C1 segment of cervical spinal cord (tissue), 14 donors: ENCODE results near the gene RNFT2.

Experiments used
- DNase-seq, 14 donors: peaks; one replicate each; lab custom pipeline; 2025; lab: John Stamatoyannopoulos, UW

Gene RNFT2

DNA sequence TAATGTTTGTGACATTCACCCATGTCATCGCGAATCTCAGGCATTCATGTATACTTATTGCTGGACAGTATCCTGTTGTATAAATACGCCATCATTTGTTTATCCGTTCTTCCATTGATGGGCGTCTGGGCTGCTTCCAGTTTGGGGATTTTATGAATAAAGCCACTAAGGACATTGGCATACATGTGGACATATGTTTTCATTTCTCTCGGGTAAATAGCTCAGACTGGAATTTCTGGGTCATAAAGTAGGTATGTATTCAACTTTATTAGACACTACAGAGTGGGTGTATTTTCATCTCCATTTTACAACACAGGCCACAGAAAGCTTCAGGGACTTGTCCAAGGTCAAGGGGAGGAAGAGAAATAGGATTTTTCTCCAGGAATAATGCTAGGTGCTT is 94.2 kb downstream of the RNFT2 start:
- DNase-seq, result no peak

DNA sequence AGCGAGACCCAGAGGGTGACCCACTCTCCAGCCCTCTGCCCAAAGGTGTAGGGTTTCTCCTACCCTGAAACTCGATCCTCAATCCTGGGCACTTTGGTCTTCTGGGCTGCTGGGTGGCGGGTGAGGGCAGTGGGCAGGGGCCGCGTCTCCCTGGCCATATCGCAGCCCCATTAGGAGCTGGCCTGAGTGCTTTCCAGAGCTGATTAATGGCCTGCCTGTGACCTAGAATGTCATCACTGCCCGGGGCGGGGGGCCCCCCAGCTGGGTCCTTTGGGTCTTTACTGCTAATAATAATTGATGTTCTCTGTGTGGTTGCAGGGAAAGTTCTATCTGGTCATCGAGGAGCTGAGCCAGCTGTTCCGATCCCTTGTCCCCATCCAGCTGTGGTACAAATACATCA is 95.4 kb downstream of the RNFT2 start:
- DNase-seq, result no peak

DNA sequence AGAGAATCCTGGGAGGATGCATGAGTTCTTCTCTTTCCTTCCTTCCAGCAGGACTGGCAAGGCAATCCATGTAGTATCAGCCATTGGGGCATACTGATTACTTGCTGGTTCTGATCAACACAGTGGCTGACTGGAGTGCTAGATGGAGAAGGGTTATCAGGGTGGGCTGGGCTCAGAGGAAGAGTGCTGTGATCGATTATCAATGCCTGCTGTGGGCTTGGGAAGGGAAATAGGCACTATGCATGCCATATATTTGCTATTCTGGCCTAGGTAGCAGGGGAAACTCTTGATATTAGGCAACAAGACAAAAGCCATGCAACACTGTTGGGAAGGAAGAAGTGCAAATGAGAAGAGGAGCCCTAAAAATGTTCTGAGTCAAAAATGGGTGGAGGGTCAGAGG is 97.4 kb downstream of the RNFT2 start:
- no peak for DNase-seq

DNA sequence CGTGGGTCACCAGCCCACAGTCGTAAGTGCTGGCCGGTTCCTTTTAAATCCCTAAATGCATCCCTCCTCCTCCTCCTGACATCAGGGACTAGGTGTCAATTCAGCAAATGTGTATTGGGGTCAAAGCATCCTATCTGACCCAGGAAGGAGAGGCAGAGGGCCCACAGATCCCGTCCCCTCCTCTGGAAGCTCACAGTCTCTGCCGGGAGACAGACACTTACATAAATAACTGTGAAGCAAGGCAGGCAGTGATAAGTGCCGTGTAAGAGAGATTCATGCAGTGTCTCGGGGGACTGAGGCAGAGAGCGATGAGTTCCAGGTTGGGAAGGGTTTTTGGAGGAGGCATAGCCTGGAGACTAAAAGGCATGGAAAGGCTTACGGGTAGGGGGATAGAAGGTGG is 99.0 kb downstream of the RNFT2 start:
- DNase-seq, result no peak

DNA sequence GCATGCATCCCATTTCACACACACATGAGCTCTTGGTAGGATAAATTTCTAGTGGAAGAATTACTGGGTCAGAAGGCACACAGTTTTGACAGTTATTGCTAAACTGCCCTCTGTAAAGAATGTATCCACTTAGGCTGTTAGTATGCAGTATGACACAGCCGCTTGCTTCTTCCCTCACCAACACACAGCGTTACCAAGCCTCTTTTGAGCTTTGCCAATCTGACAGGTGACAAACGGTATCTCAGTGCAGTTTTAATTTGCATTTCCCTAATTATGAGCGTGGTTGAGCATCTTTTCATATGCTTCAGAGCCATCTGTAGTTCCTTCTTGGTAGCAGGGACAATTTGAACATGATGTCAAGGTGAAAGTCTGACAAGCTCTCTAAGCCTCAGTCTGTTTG is 100.2 kb downstream of the RNFT2 start:
- no peak for DNase-seq

DNA sequence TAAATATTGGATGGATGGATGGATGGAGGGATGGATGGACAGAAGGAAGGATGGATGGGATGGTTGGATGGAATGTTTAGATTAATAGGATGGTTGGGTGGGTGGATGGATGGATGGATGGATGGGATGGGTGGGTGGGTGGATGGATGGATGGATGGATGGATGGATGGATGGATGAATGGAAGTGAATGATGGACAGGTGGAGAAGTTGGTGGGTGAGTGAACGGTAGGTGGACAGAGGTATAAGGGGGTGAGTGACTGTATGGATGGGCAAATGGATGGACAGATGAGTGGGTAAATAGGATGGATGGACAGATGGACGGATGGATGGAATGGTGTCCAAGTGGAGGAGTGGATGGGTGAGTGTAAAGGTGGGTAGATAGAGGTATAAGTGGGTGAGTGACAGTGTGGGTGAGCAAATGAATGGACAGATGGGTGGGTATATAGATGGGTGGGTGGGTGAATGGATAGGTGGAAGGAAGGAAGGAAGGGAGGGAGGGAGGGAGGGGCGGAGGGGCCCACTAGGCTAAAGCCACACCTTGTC is 101.2 kb downstream of the RNFT2 start:
- no peak for DNase-seq

DNA sequence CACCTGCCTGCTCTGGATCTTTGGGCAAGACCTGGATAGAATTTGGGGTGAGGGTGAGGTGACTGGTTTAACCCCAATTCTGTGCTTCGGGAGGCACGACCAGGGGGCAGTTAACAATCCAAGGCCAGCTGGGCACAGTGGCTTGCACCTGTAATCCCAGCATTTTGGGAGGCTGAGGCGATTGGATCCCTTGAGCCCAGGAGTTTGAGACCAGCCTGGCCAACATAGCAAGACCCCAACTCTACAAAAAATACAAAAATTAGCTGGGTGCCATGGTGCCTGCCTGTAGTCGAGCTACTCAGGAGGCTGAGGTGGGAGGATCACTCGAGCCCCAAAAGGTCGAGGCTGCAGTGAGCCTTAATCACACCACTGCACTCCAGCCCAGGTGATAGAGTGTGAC is 105.0 kb downstream of the RNFT2 start:
- no peak for DNase-seq

DNA sequence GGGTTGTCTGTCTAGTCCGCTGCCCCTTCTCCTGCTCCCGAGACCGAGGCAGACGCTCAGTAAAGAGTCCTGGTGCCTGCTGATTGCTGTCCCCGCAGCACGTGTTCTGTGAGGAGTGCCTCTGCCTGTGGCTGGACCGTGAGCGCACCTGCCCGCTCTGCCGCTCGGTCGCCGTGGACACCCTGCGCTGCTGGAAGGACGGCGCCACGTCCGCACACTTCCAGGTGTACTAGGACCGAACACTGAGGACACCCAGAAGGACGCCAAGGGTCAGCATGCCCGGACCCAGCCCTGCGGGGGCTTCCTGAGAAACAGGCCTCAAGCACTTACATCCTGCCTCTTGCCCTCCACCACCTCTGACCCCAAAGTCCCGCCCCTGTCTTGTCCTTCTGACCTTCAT is 111.1 kb downstream of the RNFT2 start:
- DNase-seq, result no peak

DNA sequence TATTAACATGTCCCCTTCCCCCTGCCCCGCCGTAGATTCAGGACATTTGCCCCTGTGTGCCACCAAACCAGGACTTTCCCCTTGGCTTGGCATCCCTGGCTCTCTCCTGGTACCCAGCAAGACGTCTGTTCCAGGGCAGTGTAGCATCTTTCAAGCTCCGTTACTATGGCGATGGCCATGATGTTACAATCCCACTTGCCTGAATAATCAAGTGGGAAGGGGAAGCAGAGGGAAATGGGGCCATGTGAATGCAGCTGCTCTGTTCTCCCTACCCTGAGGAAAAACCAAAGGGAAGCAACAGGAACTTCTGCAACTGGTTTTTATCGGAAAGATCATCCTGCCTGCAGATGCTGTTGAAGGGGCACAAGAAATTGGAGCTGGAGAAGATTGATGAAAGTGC is 114.2 kb downstream of the RNFT2 start:
- DNase-seq, result no peak

DNA sequence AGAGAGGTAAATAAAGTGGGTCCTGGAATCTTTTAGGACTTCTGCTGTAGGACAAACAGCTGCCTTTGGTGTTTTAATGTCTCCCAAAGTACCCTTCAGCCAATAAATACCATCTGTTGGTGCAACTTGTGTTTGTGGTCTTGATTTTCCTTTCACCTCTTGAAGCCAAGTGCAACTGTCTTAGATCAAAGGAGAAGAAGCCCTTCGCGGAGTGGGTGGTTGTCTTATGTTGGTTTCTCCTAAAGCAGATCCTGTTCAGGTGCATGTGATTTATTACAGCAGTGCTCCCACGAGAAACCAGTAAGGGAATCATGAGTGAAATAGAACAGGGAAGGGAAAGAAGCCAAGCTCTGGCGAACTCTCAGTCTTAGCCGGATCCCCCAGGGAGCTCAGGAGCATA is 115.4 kb downstream of the RNFT2 start:
- DNase-seq, result no peak

DNA sequence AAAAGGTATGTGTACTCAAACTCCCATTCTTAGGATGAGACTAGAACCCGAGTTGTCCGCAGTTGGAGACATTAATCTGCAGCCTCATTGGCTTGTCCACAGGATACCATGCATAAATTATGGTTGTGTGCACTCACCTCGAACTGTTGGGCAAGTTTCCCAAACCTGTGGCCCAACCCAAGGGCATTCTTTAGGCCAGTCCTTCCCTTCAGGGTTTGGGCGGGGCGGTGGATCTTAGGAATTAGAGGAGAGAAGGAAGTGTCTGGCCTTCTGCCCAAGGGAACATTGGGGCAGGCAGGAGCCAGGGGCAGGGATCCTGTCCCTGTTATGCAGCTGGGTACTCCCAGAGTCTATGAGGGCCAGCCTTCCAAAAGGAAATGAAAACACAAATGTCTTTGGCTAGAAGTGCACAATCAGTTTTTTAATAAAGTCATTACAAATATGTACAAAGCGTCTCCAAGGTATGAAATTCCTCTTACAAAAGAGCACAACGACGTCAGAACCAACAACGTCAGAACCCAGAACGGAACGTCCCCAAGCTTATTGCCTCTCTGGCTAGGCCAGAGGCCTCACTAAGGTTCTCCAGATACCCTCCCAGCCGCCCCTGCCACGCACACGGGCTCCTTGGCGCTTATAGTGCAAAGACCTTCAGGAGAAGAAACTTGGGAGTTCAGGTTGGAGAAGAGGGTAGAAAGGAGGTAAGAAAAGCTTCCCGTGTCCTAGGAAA is 117.8 kb downstream of the RNFT2 start:
- DNase-seq, result no peak

DNA sequence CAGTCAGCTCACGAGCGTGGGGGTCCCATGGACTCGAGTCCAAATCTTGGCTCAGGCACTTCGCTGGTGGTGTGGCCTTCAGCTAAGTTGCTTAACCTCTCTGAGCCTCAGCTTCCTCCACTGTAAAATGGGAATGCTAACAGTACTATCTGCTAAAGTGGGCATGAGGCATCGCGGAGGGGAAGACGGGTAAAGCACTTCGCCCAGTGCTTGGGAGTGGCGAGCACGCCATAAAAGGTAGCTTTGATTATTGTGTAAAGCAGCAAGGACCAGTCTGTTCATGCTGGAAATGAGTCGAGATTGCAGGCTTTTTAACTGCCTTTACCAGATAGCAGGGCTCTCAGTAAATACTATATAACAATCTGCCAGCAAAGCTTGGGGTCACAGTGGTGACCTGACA is 118.6 kb downstream of the RNFT2 start:
- no peak for DNase-seq

DNA sequence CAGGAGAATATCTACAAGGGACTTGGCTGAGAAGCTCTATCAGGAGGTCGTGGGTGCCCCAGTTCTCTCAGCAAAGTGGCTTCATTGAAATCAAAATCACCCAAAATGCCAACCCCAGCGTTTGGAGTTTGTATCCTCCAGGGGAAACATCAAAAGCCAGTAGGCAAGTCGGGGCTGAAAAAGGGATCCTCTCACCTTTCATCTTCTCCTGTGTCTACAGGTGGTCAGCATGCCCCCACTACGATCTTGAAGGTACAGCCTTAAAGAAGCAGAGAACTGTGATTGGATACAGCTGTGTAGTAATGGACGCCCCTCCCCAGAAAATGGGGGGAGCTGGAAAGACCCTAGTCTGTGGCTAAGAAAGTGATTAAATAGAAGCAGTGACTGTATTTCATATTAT is 121.0 kb downstream of the RNFT2 start:
- no peak for DNase-seq

DNA sequence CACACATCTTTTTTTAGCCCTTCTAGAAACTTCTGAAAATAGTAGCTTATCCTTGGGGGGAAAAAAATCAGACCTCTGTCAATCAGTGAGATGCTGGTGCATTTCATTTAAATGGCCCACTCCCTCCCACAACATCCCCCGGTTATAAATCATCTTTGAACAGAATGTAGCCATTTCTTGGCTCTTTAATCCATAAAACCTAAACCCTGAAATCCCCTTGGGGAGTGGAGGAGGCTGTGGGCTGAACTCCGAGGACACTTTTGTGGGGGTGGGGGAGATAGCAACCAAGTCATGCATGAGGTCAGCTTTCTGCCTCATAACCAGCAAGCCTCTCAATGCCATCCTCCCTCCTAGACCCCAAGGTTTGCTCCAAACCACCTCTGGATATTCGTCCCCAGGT is 122.1 kb downstream of the RNFT2 start:
- DNase-seq, result no peak

DNA sequence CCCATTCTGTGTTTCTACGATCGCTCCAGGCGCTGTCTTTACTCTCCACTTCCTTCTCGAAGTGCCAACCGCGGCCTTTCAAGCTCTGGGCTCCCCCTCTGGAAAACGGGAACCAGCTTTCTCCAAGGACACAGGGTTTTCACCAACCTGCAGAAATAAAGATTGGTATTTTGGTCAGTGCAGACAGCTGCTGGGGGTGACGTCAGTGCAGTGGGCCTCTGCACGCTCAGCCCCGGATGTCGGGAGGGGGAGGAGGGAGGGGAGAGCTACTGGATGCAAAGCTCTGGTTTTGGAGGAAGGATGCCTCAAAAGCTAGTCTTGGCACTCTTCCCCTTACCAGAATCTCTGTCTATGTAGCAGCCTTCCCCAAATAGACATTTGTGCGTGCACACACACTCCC is 123.2 kb downstream of the RNFT2 start:
- DNase-seq, result peak in 10 of 14 donors; percentile 16 to 67 (median 42)

DNA sequence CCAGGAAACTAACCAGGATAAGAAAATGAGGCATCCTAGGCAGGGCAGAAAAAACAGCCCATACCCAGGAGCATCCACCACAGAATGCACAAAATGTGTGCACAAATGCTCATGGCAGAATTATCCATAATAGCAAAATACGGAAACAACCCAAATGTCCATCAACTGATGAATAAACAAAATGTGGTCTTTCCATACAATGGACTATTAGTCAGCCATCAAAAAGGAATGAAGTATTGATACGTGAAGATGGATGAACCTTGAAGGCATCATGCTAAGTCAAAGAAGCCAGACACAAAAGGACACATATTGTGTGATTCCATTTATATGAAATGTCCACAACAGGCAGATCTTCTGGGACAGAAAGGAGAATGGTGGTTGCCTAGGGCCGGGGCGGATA is 124.1 kb downstream of the RNFT2 start:
- no peak for DNase-seq

DNA sequence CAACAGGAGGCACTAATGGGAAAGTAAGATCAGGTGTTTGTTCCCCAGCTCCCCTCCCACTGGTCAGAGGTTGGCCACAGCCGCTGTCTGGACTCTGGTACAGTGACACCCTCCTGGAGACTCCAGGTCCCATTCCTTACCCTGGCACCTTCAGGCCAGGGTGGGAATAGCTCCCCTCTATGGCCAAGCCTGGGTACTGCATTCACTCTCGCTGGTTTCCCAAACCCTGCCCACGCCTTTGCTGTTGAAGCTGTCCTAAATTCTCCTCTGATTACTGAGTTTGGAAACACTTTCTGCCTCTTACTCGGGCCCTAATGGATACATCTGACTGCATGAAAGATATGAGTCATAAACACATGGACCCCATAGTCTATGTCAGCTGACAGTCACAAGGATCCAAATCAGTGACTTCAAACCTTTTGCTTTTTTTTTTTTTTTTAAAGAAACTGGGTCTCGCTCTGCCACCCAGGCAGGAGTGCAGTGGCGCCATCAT is 125.2 kb downstream of the RNFT2 start:
- no peak for DNase-seq

DNA sequence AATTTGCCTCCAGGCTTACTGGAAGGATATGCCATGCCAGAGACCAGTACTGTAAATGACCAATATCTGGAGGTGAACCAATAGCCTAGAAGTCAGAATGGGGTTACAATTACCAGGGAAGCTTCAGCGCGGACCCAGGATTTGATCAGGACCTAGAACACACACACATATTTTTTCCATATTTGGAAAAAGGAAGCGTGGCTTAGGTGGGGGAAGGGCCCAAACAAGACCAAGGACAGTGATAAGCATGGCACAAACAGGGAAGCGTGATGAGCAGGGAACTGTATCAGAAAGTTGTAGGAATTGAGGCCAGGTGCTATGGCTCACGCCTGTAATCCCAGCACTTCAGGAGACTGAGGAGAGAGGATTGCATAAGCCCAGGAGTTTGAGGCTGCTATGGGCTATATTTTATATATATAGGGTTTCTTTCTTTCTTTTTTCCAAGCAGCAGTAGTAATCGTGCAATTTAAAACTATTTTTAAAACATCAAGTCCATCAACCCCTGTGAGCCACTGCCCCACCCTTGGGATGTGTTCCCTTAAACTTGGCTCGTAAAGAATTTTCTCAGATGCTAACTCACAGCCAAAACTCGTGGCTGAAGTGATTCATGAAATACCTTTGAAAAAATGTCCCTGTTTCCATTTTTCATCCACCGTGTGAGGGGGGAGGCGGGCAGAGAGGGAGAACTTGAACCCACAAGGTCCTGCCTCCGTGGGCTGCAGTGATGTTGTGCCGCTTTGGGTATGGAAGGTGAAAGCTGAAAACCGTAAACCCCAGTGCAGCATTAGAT is 126.5 kb downstream of the RNFT2 start:
- DNase-seq, result no peak

DNA sequence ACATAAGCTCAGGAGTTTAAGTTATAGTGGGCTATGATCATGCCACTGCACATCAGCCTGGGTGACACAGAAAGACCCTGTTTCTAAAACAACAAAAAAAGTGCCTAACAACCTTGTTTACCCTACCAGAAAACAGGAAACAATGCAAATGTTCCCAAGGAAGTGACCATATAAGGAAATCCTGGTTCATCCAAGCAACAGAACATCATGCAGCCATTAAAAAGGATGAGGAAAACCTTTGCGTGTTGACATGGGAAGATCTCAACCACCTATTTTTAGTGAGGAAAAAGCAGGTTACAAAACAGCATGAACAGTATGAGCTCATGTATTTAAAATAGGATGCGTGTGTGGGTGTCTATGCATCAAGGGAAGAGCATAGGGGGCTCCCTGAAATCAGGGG is 129.4 kb downstream of the RNFT2 start:
- no peak for DNase-seq

DNA sequence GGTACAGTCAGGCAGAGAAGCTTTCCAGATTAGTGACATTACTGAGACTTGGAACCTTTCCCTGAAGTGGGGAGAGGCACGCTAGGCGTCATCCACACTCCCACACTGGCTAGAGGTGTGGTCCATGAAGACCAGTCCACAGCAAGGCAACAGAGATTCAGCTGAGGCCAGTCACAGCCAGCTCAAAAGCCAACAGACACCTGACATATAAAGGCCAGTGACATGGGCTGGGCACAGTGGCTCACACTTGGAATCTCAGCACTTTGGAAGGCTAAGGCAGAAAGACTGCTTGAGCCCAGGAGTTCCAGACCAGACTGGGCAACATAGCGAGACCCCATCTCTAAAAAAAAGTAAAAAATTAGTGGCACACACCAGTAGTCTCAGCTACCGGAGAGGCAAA is 132.2 kb downstream of the RNFT2 start:
- no peak for DNase-seq

DNA sequence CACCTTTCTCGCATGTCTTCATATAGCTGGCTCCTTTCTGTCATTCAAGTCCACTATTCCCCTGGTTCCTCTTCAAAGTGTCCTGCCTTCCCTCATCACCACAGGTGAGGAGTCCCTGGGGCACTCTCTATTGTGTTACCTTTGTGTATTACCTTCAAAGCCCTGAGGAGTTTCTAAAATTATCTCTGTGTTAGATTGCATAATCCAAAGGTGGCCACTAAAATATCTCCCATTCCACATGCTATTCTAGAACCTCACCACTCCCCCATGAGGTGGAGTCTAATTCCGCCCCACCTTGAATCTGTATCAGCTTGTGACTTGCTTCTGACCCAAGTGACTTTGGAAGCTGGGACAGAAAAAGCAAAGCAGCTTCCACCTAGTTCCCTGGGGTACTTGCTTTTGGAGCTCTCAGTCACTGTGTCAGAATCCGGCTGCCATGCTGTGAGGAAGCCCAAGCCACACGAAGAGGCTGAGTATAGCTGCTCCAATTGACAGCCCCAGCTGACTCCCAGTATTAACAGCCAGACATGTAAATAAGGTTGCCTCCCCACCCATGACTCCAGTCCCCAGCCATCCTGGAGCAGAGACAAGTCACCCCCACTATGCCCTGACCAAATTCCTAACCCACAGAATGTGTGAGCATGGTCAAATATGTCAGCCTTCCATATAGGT is 136.3 kb downstream of the RNFT2 start:
- DNase-seq, result no peak

DNA sequence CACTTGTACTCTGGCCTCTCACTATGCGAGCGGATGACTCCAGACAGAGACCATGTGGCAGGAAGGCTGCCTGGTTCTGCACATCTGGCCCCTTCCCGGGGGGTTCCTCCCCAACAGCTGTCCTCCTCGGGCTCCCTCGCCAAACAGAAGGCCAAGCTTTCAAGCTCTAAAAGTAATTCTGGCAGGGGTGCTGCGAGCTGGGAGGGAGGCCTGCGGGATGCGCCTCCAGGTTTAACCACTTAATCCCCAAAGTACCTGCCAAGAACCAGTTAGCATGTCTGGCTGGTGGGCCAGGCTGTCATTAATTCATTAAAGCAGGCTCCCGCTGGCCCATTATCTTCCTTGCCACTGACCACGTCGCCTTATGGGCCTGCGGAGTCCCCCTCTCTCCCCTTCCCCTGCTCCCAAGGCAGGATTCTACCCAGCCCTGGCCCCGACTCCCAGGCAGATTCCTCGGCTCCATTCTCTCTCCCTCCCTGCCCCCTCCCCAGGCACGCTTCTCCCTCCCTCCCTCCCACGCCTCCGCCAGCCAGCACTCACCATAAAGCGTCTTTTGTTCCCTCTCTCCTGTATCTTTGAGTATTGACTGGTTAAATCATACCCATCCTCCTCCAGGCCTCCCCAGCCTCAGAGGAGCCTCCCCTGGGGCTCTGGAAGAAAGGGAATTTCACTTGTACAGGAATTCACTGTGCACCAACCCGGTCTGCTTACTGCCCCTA is 138.2 kb downstream of the RNFT2 start:
- peak in 4 of 14 donors; percentile 2 to 8 (median 3) for DNase-seq
